AG10803 (cell line): ENCODE results near the gene ZNF12.

Experiments
- DNase-seq: peaks from one replicate; pipeline ENCODE4 v3.0.0; 2010; ENCODE audit warnings: low read depth
- H3K4me3 ChIP-seq: 2 replicates; pipeline ENCODE4 v1.5.1; 2011; ENCODE audit warnings: mild to moderate bottlenecking, low read length, control low read depth
- CTCF ChIP-seq: conservative IDR thresholded peaks from 2 replicates; pipeline ENCODE4 v1.5.1; 2011; ENCODE audit warnings: mild to moderate bottlenecking, low read length, control low read depth, inconsistent platforms

ZNF12 gene

GRCh38 chr7:6642861-6643640 lies 63.7 kb downstream of the ZNF12 start:
- no peak for TF ChIP-seq CTCF
- DNase-seq, result no peak
- no peak overlapping the region for H3K4me3 ChIP-seq

- no peak for TF ChIP-seq CTCF
- H3K4me3 ChIP-seq, result no peak overlapping the region
- no peak for DNase-seq
Measured at GRCh38 chr7:6642239-6642839, 64.4 kb downstream of the ZNF12 start.

- H3K4me3 ChIP-seq, result no peak overlapping the region
- no peak for TF ChIP-seq CTCF
- no peak for DNase-seq
Measured at GRCh38 chr7:6641305-6642035, 65.3 kb downstream of the ZNF12 start.

- no peak for TF ChIP-seq CTCF
- peak; percentile 57 for DNase-seq
- H3K4me3 ChIP-seq, result no peak overlapping the region
Measured at GRCh38 chr7:6640246-6640721, 66.5 kb downstream of the ZNF12 start.

GRCh38 chr7:6639627-6640026 lies 67.1 kb downstream of the ZNF12 start:
- no peak for TF ChIP-seq CTCF
- DNase-seq, result no peak
- no peak overlapping the region for H3K4me3 ChIP-seq

GRCh38 chr7:6639032-6639431 lies 67.7 kb downstream of the ZNF12 start:
- no peak for TF ChIP-seq CTCF
- peak overlapping the region; percentile 74 for H3K4me3 ChIP-seq
- DNase-seq, result no peak
